Aorta (tissue), 5 donors: ENCODE data around the gene REC8. TPM values are rescaled to one million over a fixed set of nuclear protein-coding genes. Genes with fewer than 3 reads are reported as not detected.
A peak's percentile ranks its signal among the peaks of the same experiment; 100 is the strongest.

Source experiments
- ATAC-seq: fragments of 200-7000 bp; cut with Tn5 transposase; one replicate; pipeline ENCODE4 v1.9.1; 2022; ENCODE audit warnings: moderate library complexity; ENCODE audit not compliant: low FRiP score
- DNase-seq, 2 donors: peaks; one replicate each; pipeline ENCODE4 v3.0.0-alpha.2; 2020
- H3K27ac ChIP-seq, 2 donors: one replicate each; pipeline ENCODE4 v1.5.1; 2013; ENCODE audit warnings: low read length in 2 of 2, mild to moderate bottlenecking in 2 of 2, moderate library complexity in 2 of 2, control low read depth in 1 of 2, inconsistent platforms in 1 of 2, low read depth in 1 of 2
- H3K27me3 ChIP-seq, 2 donors: one replicate each; pipeline ENCODE4 v1.6.1; 2013; ENCODE audit warnings: control low read depth in 1 of 2, low read length in 1 of 2, mild to moderate bottlenecking in 1 of 2, moderate library complexity in 1 of 2; ENCODE audit not compliant: insufficient read depth in 2 of 2, control insufficient read depth in 1 of 2
- H3K36me3 ChIP-seq, 2 donors: one replicate each; pipeline ENCODE4 v1.6.1; 2013; ENCODE audit warnings: control low read depth in 1 of 2, low read length in 1 of 2, mild to moderate bottlenecking in 1 of 2; ENCODE audit not compliant: insufficient read depth in 2 of 2, control insufficient read depth in 1 of 2
- H3K4me1 ChIP-seq, 2 donors: one replicate each; pipeline ENCODE4 v1.6.1; 2013; ENCODE audit warnings: low read length in 2 of 2, control low read depth in 1 of 2, mild to moderate bottlenecking in 1 of 2, moderate library complexity in 1 of 2; ENCODE audit not compliant: insufficient read depth in 2 of 2, control insufficient read depth in 1 of 2
- H3K4me3 ChIP-seq, 2 donors: one replicate each; pipeline ENCODE4 v1.5.1; 2013; ENCODE audit warnings: low read length in 2 of 2, control low read depth in 1 of 2, mild to moderate bottlenecking in 1 of 2
- H3K9me3 ChIP-seq: one replicate; pipeline ENCODE4 v1.6.1; 2013; ENCODE audit warnings: mild to moderate bottlenecking, low read length; ENCODE audit not compliant: control insufficient read depth
- WGBS, 2 donors: extraction: QIAGEN DNeasy Blood & Tissue Kit; methylation state at CpG; one replicate each; pipeline ENCODE4 v1.1.7; 2013; 5-methylcytosine and 5-hydroxymethylcytosine counted together
- intact Hi-C, 2 donors: fragments of 100-400 bp; cut with DNase I; formaldehyde crosslinking; loops; one replicate each; pipeline versions ENCODE4 v1.14.2 to v1.15.0; 2022
- polyA plus RNA-seq, 2 donors: library from polyadenylated mRNA; stranded (reverse); fragments of 200-250 nt; gene quantifications; one replicate each; pipeline ENCODE4 v1.2.3, GENCODE V29; 2013
- total RNA-seq, 2 donors: library from RNA; stranded (reverse); fragmentation: NEBNext Ultra II Directional; extraction: Animal tissue kit (Norgen Biotek cat#: 25700); gene quantifications; one replicate each; pipeline ENCODE4 v1.2.1, GENCODE V29; 2021
- donor health status: healthy with polysubstance abuse.
- donor health status: Bipolar disorder and iron deficiency.
- donor health status: DM: no; HTN: no; CAD: no.
- donor health status: DM: no; HTN: no; CAD: no.
- donor health status: DM: yes; HTN: yes; CAD: no.

REC8 gene
- total and polyA plus RNA-seq, 4 donors, result 2.4 to 18.1 (median 10.7) TPM

DNA sequence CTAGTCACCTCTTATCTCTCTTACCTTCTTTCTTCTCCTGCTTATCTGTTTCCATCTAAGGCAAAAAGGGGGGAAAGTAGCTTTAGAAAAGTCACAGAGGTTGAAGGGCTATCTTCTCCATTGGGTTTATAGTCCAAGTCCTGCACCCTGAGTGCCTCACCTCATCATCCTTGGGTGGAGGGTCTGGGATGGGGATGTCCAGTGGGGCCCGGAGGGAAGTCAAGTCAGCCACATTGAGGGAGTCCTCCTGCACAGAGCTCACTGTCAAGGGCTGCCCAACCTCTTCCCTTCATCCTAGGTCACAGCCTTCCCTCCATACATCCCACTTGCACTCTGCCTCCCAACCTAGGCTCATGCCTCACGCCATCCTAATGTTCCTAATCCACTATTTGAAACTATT is 26.7 kb upstream of the REC8 start:
- Histone ChIP-seq H3K36me3 (no peaks in the 10 kb centered on the region), H3K27me3 (no peaks in the 10 kb centered on the region), H3K4me3 (no peak overlapping the region), H3K4me1 (no peaks in the 10 kb centered on the region), H3K9me3 (no peaks in the 10 kb centered on the region), H3K27ac (no peak overlapping the region)
- WGBS, 2 donors, result 95 to 96% methylated on average over 2 of the region's 2 CpGs
- DNase-seq (no peak), ATAC-seq (no peak)
- intact Hi-C loops, result loop anchor here in 1 of 2 donors (5.0 kb wide), 1 partner anchor 33 kb away; the partner anchor contains the start of genes DCAF11 and NRL

DNA sequence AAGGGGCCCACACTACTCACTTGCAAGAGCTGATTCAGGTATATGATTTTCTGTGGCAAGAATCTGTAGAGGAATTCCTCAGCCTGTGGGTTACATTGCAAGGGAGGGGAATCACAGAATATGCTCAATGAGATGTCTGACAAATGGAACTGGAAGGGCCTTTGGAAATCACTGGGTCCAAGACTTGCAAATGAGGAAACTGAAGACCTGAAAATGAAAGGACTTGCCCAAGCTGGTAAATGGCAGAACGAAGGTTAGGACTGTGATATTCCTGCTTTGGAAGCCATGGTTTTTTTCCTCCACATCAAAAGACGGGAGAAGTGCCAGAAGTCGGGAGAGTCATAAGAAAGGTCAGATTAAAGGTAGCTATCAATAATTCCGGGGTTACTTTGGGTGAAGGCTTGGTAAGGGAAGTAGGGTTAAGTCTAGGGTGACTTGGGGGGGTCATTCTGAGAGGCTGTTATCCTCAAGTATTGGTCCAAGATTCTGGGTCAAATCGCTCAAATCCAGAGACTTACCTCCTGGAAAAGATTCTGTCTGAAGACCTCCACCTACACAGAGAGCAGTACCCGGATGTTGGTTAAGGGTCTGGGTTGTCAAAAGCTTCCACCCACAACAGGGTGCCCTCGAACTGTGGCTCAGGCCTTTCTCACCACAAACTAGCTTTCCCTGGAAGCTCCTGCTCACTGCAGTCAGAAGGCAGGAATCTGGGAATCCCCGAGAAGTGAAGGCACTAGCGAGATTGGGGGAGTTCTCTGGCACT is 26.0 kb upstream of the REC8 start:
- H3K27ac ChIP-seq, result peak overlapping the region in 1 of 2 donors; percentile 21
- peak overlapping the region; percentile 23 to 50 for H3K4me3 ChIP-seq
- no peaks in the 10 kb centered on the region for H3K4me1 ChIP-seq
- intact Hi-C loops, result loop anchor here (2.0 to 5.0 kb wide), 2 partner anchors 34 to 221 kb away; partner anchors contain the start of genes DCAF11 (in 1 of the 2) and NRL (in 1 of the 2)
- no peak for ATAC-seq
- WGBS, 2 donors, result 16 to 24% methylated on average over 9 of the region's 9 CpGs
- H3K36me3 ChIP-seq, result no peaks in the 10 kb centered on the region
- no peaks in the 10 kb centered on the region for H3K9me3 ChIP-seq
- no peaks in the 10 kb centered on the region for H3K27me3 ChIP-seq
- no peak for DNase-seq

DNA sequence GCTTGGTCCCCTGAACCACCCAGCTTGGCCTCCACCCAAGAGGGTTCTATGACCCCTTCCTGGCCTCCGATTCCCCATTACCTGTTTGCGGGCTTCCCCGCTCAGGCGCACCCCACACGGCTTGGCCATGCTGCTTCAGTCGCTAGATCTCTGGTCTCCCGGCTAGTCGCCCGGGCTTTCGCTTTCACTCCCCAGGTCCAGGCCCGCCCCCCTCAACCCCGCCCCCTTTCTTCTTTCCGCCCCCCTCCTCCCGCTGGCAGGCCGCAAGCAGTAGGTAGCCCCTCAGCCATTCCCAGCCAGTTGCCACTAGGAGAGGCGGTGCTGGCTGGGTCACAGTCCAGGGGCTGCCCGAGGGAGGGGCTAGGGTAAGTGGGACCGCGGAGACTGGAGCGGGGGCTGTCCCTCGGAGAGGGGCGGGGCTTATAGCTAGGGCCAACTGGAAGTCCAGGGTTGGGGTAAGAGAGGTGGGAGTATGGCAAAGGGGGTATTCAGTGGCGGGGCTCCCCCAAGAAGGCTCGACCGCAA is 25.4 kb upstream of the REC8 start, which contains the start of gene PSME2:
Gene PSME2, minus strand, starts transcription at position 158 of the 525 bp plus-strand sequence. Its CDS starts 29 bp downstream, at position 129.
- Histone ChIP-seq H3K4me1 (no peaks in the 10 kb centered on the region), H3K36me3 (no peaks in the 10 kb centered on the region), H3K9me3 (no peaks in the 10 kb centered on the region), H3K27ac (peak within 1 kb of the TSS in 1 of 2 donors; percentile 61), H3K27me3 (no peaks in the 10 kb centered on the region), H3K4me3 (peak within 1 kb of the TSS; percentile 46 to 52)
- ATAC-seq, result peak; percentile 92
- intact Hi-C loops, result loop anchor here (2.0 to 5.0 kb wide), 2 partner anchors 34 to 220 kb away; partner anchors contain the start of genes DCAF11 (in 1 of the 2) and NRL (in 1 of the 2)
- WGBS, 2 donors, result 0 to 1% methylated on average over 24 to 25 of the region's 25 CpGs
- peak; percentile 97 to 98 for DNase-seq

DNA sequence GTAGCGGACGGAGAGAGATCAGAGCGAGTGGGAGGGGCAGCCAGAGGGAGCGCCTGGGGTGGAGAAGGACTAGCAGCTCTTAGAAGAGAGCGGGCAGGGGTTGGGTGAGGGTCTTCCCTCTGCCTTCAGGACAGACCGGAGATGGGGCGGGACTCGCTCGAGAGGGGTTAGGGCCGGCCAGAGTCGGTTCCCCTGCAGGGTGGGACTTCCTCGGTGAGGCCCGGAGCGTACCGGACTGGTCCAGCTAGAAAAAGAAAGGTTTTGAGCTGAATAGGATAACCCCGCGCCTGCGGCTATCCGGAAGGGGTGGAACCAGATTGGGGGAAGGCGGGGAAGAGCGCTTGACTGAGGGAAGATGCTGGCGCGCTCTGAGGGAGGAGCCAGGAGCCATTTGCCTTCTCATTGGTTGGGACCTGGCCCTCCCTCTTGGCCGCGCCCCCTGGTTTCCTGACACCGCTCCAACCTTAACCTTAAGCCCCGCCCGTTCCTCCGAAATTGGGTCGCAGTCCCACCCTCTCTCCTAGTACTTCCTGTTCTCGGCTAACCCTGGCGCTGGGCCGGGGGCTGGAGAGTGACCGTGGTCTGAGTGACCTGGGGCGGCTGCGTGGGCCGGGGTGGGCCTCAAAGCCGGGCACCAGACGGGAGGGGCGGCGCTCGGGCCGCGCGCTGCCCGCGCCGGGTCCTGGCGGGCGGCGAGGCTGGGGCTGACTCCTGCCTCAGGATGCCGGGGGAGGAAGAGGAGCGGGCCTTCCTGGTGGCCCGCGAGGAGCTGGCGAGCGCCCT is 24.7 kb upstream of the REC8 start, which contains the start of gene RNF31:
Gene RNF31, plus strand, starts transcription at position 521 of the 783 bp plus-strand sequence. Its CDS starts 201 bp downstream, at position 722.
- WGBS, 2 donors, result 1% methylated on average over 50 to 57 of the region's 57 CpGs
- no peaks in the 10 kb centered on the region for H3K27me3 ChIP-seq
- peak within 1 kb of the TSS; percentile 46 to 52 for H3K4me3 ChIP-seq
- DNase-seq, result peak; percentile 99
- intact Hi-C loops, result loop anchor here (2.0 to 5.0 kb wide), 2 partner anchors 35 to 220 kb away; partner anchors contain the start of genes DCAF11 (in 1 of the 2) and NRL (in 1 of the 2)
- peaks cover 0 to 3% of the 10 kb centered on the region in 2 donors for H3K36me3 ChIP-seq
- no peaks in the 10 kb centered on the region for H3K9me3 ChIP-seq
- peak within 1 kb of the TSS in 1 of 2 donors; percentile 61 for H3K27ac ChIP-seq
- ATAC-seq, result peak; percentile 97
- no peaks in the 10 kb centered on the region for H3K4me1 ChIP-seq

DNA sequence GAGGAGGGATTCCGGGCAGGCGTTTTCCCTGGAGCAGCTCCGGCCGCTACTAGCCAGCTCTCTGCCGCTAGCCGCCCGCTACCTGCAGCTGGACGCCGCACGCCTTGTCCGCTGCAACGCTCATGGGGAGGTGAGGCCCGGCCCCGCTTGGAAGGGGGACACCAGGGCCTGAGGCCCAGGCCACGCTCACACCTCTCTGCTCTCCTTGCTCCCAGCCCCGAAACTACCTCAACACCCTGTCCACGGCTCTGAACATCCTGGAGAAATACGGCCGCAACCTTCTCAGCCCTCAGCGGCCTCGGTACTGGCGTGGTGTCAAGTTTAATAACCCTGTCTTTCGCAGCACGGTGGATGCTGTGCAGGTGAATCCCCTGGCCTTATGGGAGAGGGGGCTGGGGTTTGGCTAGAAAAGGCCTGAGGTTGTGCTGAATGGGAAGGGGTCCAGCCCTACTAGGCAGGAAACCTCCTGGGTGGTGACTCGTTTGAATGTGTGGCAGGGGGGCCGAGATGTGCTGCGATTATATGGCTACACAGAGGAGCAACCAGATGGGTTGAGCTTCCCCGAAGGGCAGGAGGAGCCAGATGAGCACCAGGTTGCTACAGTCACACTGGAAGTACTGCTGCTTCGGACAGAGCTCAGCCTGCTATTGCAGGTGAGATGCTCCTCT is 24.0 kb upstream of the REC8 start:
- H3K4me1 ChIP-seq, result no peaks in the 10 kb centered on the region
- DNase-seq (no peak), ATAC-seq (no peak)
- no peaks in the 10 kb centered on the region for H3K27me3 ChIP-seq
- WGBS, 2 donors, result 6 to 7% methylated on average over 29 of the region's 29 CpGs
- peaks cover 0 to 3% of the 10 kb centered on the region in 2 donors for H3K36me3 ChIP-seq
- intact Hi-C loops, result loop anchor here (2.0 to 5.0 kb wide), 2 partner anchors 36 to 219 kb away; partner anchors contain the start of genes DCAF11 (in 1 of the 2) and NRL (in 1 of the 2)
- peak overlapping the region in 1 of 2 donors; percentile 43 for H3K27ac ChIP-seq
- H3K9me3 ChIP-seq, result no peaks in the 10 kb centered on the region
- H3K4me3 ChIP-seq, result peak overlapping the region; percentile 46 to 52

DNA sequence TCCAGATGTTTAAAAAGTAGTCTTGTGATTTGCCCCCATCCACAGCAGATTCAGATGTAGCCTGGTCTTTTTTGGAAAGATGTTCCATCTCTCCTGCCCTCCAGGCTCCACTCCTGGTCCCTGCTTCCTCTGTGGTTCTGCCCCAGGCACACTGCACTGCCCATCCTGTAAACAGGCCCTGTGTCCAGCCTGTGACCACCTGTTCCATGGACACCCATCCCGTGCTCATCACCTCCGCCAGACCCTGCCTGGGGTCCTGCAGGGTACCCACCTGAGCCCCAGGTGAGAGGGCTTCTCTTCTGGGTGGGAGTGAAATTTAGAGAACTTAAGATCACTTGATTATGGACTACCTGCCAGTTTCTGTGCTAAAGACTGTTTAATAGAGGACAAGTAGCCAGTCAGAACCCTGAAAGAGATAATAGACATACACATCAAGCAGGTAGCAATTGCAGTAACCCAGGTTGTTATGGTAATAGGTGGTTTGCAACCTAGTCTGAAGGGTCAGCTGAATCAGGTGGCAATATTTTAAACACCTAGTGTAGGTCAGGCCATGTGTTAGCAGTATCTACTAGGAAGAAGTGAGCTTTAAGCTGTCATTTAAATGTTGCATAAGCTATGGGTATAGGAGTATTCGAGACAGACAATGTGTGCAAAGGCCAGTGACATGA is 22.4 kb upstream of the REC8 start:
- DNase-seq (peak in 1 of 2 donors; percentile 40), ATAC-seq (no peak)
- no peaks in the 10 kb centered on the region for H3K4me1 ChIP-seq
- H3K27ac ChIP-seq, result no peak overlapping the region
- no peaks in the 10 kb centered on the region for H3K9me3 ChIP-seq
- H3K27me3 ChIP-seq, result no peaks in the 10 kb centered on the region
- H3K4me3 ChIP-seq, result no peak overlapping the region
- WGBS, 2 donors, result 91 to 95% methylated on average over 3 of the region's 3 CpGs
- intact Hi-C loops, result loop anchor here in 1 of 2 donors (5.0 kb wide), 1 partner anchor 37 kb away; the partner anchor contains the start of genes DCAF11 and NRL
- peaks cover 0 to 3% of the 10 kb centered on the region in 2 donors for H3K36me3 ChIP-seq

DNA sequence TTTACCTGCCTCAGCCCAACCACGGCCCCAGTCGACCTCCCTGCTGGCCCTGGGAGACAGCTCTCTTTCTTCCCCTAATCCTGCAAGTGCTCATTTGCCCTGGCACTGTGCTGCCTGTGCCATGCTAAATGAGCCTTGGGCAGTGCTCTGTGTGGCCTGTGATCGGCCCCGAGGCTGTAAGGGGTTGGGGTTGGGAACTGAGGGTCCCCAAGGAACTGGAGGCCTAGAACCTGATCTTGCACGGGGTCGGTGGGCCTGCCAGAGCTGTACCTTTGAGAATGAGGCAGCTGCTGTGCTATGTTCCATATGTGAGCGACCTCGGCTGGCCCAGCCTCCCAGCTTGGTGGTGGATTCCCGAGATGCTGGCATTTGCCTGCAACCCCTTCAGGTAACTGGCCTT is 21.8 kb upstream of the REC8 start:
- Histone ChIP-seq H3K9me3 (no peaks in the 10 kb centered on the region), H3K4me3 (no peak overlapping the region), H3K27me3 (no peaks in the 10 kb centered on the region), H3K27ac (no peak overlapping the region), H3K36me3 (peaks cover 2 to 3% of the 10 kb centered on the region in 2 donors), H3K4me1 (no peaks in the 10 kb centered on the region)
- intact Hi-C loops, result no loop called here
- WGBS, 2 donors, result 86 to 88% methylated on average over 9 of the region's 9 CpGs
- ATAC-seq, result no peak
- peak in 1 of 2 donors; percentile 47 for DNase-seq
